GM12891 (cell line): Measurements from ENCODE around the gene GMNC.

Source experiments
- POLR2A ChIP-seq: IDR thresholded peaks from 2 replicates; pipeline ENCODE4 v1.6.1; 2011; ENCODE audit warnings: low read depth, low read length, control low read depth
- POLR2AphosphoS5 ChIP-seq: IDR thresholded peaks from 2 replicates; pipeline ENCODE4 v1.6.1; 2011; ENCODE audit warnings: low read depth, low read length, control low read depth

GRCh38 chr3:190807719-190808375 is 54.6 kb downstream of the GMNC start:
- no peak for TF ChIP-seq POLR2AphosphoS5
- no peak for TF ChIP-seq POLR2A
